ENCODE data around the gene RBP3.

RBP3 gene

DNA sequence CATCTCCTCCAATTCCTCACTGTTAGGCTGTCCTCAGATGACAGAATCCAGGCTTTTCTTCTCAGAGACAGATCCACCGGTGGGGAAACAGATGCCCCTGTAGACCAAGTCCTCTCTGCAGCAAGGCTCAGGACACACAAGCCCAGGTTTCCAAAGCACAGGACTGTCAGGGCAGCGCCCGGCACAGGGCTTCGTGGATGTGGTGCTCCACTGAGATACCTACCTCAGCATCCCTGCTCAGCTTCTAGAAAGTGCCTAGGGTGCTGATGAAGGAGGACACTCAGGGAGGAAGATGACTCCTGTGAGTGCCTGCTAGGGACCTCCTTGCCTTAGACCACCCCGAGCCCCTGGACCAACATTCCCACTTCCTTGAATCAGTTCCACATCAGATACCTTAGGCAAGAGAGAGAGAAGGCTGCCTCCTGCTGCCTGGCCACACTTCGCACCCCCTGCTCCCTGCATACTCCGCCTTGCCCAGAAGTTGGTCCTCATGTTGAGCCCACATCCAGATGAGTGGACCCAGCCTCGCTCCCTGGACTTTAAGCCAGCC is 8.9 kb upstream of the RBP3 start:
- DNase-seq, result no peak

DNA sequence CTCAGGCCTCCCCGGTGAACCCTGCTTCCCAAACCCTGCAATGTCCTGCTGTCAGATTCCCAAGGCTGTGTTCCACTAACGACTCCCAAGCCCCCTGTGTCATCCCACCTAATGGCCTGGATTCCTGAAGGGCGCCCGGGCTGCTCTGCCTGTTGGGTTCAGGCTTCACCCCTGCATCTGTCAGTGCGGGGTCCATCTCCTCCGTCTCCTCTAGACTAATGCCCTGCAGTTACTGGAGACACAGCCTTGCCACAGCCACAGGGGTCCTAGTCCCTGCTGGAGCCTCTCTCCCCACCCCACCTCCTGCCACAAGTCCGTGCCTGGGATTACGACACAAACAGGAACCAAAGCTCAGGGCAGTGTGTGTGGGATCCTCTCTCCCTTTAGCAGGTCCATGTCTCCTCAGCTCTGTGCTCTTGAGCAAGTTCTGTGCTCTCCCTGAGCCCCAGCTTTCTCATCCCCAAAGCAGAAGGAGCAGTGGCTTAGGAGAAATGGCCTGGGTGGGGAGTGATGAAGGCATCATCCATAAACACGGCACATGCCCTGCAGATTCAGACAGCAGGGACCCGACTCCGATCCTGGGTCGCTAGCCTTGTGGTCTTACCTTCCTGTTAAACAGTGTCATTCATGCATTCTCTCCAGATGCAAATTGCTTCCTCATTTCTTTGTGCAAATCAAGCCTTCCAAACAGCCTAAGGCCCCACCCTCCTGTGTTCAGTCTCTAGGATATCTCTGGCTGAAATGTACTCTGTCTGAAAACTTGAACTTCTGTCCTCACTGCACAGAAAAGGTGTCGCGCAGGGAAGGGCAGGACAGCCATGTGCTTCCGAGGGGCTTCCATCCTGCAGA is 8.2 kb upstream of the RBP3 start:
- DNase-seq, result no peak

DNA sequence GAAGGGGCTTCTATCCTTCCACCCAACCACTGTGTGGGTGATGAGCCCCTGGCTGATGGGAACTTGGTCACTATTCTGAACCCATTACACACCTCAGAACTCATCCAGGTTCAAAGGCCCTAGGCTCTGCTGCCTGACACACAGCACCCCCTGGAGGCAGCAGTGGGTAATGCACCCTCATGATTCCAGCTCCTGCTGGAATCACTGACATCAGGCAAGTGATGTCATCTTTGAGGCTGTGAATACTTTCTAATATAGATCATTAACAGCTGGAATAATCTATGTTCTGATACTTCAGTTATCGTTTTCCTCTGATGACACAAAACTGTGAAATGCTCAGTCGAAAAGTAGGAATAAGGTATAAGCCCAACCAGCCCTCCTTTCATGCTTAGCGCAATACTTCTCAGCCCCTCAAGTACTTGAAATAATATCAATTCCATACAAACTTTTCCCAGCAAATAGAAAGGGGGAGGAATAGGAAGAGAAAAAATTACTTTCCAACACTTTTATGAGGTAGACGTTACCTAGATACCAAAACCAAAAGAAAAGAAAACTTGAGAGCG is 7.5 kb upstream of the RBP3 start:
- peak in 1 of 2 experiments; percentile 0 for DNase-seq

DNA sequence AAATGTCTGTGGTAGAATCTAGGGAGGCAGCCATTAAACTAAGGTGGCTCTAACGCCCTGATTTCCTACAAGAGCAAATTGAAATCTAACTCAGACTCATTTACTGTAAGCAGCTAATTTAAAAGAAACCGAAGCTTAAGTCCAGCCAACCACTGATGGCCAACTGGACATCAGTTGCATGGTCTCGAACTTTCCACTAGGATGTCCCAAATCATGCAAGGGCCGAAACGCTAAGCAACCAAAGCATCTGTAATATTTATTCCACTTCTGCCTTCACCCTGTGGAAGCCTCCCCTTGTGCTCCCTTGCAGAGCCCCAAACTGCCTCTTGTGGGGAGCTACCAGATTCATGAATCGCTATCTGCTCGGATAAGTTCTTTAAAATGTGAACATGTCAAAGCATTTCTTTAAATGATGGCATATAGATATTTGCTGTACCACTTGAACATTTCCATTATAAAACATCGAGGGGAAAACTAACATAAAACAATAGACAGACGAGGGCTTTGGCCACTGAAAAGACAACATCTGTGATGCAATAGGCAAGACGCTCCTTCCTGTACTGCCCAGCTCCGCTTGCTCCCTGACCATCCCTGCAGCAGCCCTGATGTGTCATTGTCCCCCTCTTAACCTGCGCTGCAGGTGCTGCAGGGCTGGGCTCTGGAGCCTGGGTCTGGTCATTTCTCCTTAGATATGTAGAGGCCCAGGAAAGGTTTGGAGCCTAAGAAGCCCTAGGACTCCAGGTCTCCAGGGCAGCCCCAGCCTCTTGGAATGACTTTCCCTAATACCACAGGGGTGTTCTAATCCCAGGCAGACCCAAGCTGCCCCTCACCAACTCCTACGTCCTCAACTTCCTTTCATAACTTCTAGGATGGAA is 2.9 kb upstream of the RBP3 start:
- DNase-seq, result no peak

DNA sequence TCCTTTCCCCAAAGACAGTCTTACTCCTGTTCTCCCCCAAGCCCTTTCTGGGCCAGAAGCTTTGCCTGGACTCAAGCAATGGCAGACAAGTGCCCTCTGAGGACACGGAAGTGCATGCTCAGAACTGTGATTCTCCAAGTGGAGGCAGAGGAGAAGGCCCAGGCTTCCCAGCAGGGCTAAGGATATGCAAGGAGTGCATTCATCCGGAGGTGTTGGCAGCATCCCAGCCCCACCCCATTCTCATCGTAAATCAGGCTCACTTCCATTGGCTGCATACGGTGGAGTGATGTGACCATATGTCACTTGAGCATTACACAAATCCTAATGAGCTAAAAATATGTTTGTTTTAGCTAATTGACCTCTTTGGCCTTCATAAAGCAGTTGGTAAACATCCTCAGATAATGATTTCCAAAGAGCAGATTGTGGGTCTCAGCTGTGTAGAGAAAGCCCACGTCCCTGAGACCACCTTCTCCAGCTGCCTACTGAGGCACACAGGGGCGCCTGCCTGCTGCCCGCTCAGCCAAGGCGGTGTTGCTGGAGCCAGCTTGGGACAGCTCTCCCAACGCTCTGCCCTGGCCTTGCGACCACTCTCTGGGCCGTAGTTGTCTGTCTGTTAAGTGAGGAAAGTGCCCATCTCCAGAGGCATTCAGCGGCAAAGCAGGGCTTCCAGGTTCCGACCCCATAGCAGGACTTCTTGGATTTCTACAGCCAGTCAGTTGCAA is 1.4 kb upstream of the RBP3 start:
- DNase-seq, result no peak

DNA sequence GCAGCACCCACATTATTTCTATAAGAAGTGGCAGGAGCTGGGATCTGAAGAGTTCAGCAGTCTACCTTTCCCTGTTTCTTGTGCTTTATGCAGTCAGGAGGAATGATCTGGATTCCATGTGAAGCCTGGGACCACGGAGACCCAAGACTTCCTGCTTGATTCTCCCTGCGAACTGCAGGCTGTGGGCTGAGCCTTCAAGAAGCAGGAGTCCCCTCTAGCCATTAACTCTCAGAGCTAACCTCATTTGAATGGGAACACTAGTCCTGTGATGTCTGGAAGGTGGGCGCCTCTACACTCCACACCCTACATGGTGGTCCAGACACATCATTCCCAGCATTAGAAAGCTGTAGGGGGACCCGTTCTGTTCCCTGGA is 874 bp upstream of the RBP3 start:
- no peak for DNase-seq

DNA sequence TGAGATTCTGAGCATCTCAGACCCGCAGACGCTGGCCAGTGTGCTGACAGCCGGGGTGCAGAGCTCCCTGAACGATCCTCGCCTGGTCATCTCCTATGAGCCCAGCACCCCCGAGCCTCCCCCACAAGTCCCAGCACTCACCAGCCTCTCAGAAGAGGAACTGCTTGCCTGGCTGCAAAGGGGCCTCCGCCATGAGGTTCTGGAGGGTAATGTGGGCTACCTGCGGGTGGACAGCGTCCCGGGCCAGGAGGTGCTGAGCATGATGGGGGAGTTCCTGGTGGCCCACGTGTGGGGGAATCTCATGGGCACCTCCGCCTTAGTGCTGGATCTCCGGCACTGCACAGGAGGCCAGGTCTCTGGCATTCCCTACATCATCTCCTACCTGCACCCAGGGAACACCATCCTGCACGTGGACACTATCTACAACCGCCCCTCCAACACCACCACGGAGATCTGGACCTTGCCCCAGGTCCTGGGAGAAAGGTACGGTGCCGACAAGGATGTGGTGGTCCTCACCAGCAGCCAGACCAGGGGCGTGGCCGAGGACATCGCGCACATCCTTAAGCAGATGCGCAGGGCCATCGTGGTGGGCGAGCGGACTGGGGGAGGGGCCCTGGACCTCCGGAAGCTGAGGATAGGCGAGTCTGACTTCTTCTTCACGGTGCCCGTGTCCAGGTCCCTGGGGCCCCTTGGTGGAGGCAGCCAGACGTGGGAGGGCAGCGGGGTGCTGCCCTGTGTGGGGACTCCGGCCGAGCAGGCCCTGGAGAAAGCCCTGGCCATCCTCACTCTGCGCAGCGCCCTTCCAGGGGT is 703 bp downstream of the RBP3 start:
- DNase-seq, result no peak

DNA sequence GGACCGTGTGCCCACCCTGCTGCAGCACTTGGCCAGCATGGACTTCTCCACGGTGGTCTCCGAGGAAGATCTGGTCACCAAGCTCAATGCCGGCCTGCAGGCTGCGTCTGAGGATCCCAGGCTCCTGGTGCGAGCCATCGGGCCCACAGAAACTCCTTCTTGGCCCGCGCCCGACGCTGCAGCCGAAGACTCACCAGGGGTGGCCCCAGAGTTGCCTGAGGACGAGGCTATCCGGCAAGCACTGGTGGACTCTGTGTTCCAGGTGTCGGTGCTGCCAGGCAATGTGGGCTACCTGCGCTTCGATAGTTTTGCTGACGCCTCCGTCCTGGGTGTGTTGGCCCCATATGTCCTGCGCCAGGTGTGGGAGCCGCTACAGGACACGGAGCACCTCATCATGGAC is 1.4 kb downstream of the RBP3 start:
- no peak for DNase-seq

DNA sequence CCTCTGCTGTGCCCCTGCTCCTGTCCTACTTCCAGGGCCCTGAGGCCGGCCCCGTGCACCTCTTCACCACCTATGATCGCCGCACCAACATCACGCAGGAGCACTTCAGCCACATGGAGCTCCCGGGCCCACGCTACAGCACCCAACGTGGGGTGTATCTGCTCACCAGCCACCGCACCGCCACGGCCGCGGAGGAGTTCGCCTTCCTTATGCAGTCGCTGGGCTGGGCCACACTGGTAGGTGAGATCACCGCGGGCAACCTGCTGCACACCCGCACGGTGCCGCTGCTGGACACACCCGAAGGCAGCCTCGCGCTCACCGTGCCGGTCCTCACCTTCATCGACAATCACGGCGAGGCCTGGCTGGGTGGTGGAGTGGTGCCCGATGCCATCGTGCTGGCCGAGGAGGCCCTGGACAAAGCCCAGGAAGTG is 1.8 kb downstream of the RBP3 start:
- DNase-seq, result no peak

DNA sequence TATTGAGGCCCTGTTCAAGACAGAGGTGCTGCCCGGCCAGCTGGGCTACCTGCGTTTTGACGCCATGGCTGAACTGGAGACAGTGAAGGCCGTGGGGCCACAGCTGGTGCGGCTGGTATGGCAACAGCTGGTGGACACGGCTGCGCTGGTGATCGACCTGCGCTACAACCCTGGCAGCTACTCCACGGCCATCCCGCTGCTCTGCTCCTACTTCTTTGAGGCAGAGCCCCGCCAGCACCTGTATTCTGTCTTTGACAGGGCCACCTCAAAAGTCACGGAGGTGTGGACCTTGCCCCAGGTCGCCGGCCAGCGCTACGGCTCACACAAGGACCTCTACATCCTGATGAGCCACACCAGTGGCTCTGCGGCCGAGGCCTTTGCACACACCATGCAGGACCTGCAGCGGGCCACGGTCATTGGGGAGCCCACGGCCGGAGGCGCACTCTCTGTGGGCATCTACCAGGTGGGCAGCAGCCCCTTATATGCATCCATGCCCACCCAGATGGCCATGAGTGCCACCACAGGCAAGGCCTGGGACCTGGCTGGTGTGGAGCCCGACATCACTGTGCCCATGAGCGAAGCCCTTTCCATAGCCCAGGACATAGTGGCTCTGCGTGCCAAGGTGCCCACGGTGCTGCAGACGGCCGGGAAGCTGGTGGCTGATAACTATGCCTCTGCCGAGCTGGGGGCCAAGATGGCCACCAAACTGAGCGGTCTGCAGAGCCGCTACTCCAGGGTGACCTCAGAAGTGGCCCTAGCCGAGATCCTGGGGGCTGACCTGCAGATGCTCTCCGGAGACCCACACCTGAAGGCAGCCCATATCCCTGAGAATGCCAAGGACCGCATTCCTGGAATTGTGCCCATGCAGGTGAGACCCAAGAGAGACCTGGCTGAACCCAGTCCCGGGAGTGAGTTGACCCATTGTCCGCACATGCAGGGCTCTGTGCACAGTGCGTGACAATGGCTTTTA is 2.8 kb downstream of the RBP3 start:
- DNase-seq, result no peak

DNA sequence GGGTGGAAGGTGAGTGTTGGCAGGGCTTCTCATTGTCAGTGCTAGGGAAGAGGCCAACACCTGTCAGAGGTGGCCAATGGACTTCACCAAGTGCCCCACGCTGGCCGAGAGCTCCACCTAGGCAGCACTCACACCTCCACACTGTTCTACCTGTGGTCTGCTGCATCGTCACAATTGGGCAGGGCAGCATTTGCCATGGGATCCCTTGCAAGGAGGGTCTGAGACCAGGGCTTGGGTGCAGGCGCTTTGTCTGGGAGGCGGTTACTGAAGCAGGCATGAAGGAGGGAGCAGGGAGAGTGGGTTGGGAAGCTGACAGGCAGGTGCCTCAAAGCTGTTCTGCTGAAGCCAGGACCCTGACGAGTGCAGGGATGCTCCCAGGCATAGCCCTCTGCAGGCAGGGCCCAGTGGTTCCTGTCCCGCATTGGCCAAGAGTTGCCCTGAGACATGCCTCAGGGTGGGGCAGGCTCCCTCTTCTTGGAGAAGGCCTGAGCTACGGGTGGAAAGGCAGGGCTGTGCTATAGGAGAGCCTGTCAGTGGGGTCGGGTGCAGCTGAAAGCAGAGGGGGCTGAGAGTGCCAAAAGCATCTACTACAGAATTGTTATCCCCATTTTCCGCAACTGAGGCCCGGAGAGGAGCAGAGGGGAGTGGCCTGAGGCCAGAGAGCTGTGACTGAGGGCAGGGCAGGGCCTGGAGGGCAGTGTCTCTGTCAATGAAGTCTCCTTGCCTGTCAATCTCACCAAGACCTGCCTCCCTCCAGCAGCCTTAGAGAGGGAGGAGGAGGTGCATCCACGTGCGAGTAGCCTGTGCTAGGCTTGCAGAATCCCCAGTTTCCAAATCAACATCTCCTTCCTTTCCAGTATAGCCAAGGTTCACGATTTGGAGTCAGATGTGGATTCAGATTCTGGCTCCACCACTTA is 4.0 kb downstream of the RBP3 start:
- no peak for DNase-seq

DNA sequence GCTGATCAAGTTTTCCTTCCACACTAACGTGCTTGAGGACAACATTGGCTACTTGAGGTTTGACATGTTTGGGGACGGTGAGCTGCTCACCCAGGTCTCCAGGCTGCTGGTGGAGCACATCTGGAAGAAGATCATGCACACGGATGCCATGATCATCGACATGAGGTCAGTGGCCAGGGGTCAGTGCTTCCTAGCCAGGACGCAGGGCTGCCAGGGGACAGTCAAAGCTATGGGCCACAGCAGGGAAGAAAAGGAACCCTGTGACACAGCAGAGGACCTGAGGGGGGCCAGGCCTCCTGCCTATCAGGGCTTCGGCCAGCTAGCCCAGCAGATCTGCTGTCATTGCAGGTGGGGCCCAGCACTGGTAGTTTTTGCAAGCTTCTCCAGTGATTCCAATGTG is 5.2 kb downstream of the RBP3 start:
- DNase-seq, result no peak

DNA sequence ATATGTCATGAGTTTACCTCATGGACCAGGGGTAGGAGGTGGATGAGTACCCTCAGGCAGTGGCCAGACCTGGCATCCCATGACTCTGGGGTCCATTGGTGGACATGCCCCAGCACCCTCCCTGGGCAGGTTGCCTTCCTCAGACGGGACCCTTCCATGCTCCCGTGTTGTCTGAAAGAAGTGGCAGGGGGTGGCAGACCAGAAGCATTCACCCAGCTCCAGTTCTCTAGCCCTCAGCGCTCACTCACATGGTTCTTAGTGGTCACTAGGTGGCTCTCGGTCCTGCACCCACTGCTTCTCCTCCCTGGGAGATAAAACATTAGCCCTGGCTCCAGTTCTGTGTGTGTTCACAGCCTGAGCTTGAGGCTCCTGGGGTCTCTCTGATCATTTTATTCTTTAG is 6.0 kb downstream of the RBP3 start:
- DNase-seq, result no peak

DNA sequence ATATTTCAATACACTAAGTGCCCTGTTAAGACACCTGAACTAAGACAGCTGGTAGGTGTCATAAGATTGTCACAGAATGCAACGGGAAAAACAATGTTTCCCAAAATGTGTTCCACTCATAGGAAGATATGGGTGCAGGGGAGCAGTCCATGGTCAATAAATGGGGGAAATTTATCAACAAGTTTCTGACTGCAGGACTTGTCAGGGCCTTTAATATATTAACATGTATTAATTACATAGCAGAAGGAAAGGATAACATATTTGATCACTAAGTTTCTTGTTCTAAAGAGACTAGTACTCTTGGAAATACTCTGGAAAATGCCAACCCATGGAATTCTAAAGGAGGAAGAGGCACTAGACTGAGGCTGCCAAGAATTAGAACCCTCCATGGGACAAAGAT is 6.7 kb downstream of the RBP3 start:
- no peak for DNase-seq

DNA sequence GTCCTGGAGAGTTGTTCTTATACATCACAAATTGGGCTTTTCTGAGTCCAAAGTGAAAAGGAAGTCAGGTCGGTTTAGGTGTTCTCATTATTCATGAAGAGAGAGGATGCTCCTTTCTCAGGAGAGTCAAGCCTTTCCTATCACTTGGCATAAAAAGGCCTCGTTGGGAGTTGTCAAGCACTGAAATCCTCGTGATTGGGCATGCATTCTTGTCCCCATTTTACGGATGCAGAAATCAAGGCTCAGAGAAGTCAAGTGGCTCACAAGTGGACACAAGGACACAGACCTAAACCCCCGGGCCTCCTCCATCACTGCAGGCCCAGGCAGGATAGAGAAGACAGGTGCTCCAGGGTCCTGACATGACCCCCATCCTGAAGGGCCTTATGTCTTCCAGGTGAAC is 8.5 kb downstream of the RBP3 start:
- no peak for DNase-seq

DNA sequence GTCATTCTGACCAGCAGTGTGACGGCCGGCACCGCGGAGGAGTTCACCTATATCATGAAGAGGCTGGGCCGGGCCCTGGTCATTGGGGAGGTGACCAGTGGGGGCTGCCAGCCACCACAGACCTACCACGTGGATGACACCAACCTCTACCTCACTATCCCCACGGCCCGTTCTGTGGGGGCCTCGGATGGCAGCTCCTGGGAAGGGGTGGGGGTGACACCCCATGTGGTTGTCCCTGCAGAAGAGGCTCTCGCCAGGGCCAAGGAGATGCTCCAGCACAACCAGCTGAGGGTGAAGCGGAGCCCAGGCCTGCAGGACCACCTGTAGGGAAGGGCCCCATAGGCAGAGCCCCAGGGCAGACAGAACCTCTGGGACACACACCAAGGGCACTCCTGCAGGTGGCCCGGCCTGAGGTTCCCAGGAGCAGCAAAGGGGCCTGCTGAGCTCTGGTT is 9.0 kb downstream of the RBP3 start:
- no peak for DNase-seq

DNA sequence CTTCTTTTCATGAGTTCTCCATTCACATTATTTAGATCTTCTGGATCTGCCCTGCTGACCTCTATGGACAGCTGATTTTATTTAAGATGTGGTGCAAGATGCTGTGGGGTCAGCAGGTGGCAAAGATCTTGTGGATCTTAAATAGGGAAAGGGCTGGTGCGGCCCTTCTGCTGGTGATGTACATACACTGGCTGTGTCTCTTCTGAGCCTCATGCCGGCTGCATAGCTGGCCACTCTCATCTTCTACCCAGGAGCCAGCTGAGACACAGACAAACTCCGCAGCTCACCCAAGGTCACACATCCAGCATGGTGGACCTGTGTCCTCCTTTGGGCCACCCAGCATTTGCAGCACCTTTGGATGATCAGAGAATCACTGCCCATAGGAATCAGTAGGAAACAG is 9.7 kb downstream of the RBP3 start:
- no peak for DNase-seq

DNA sequence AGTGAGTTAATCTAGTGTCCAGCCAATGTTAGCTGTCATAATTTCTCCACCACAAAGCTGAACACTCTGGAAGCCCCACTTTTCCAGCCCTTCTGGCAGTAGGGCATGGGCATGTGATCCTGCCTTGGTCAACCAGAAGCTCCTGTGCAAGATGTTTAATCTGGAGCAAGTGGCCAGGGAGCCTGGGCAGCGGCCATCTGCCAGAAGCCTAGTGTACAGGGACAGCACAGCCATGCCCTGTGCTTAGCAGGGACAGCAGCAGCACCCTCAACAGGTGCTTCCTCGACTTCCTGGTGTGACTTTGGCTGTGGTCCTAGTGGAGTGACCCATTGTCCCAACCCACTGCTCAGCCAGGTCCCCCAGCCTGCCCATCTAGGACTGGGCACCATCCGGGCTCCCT is 10.3 kb downstream of the RBP3 start:
- no peak for DNase-seq

DNA sequence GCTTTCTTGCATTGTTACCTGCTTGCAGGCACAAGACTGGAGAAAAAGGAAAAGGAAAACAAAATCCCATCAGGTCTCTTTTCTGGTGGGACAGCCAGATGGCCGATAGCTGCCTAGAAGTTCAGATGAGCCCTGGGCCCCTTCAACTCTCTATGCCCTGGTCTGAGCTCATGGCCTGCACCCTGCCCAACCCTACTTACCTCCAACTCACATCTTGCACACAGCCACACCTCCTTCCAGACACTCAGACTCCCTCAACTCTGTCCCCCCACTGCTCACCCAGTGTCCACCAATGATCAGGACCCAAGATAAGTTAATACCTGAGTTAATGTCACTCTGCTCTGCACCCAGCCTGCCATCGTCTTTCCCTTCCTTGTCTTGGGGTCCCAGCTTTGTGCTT is 10.9 kb downstream of the RBP3 start:
- no peak for DNase-seq

Data from NCI-H1930 (cell line).